Ascending aorta (tissue), 2 donors: ENCODE results near the gene OR52L1. TPM values are rescaled to one million over a fixed set of nuclear protein-coding genes. Genes with fewer than 3 reads are reported as not detected.

Experiments
- DNase-seq, 2 donors: peaks; one replicate each; pipeline ENCODE4 v3.0.0-alpha.2; 2019; ENCODE audit warnings: low spot score in 2 of 2
- H3K27ac ChIP-seq, 2 donors: fragments of 200-600 bp; sonication (generic); one replicate each; pipeline ENCODE4 v1.5.1; 2016 to 2017; ENCODE audit warnings: mild to moderate bottlenecking in 1 of 2
- H3K27me3 ChIP-seq: fragments of 200-600 bp; sonication (generic); one replicate; pipeline ENCODE4 v1.5.1; 2017
- H3K36me3 ChIP-seq, 2 donors: fragments of 200-600 bp; sonication (generic); one replicate each; pipeline ENCODE4 v1.5.1; 2016
- H3K4me1 ChIP-seq, 2 donors: fragments of 200-600 bp; sonication (generic); one replicate each; pipeline ENCODE4 v1.5.1; 2016 to 2017; ENCODE audit warnings: mild to moderate bottlenecking in 1 of 2
- H3K4me3 ChIP-seq, 2 donors: fragments of 200-600 bp; sonication (generic); one replicate each; pipeline ENCODE4 v1.5.1; 2016 to 2017; ENCODE audit warnings: mild to moderate bottlenecking in 1 of 2
- H3K9me3 ChIP-seq, 2 donors: fragments of 200-600 bp; sonication (generic); one replicate each; pipeline ENCODE4 v1.5.1; 2016
- CTCF ChIP-seq, 3 experiments: fragments of 200-600 bp in 2 of 3; fragments of 450-650 bp in 1 of 3; sonication (generic) in 2 of 3; IDR thresholded peaks; one replicate each; pipeline ENCODE4 v1.5.1; 2016 to 2019; ENCODE audit warnings: antibody characterized with exemption in 3 of 3, mild to moderate bottlenecking in 1 of 3, moderate library complexity in 1 of 3
- intact Hi-C: fragments of 100-400 bp; cut with DNase I; formaldehyde crosslinking; loops from one replicate; pipeline ENCODE4 v1.15.1; 2023
- total RNA-seq: library from RNA; depleted of rRNA; stranded (reverse); fragments of >200 nt; gene quantifications from one replicate; pipeline ENCODE4 v1.1.0, GENCODE V29; 2016

OR52L1 gene
- total RNA-seq, 1 donor from 2014 or later: not detected

GRCh38 chr11:5940748-5941147, 46.0 kb downstream of the OR52L1 start:
- no peak for TF ChIP-seq CTCF (IDR thresholded peaks at IDR 0.05)
- no peak overlapping the region for H3K27ac ChIP-seq
- H3K4me1 ChIP-seq: no peaks in the 10 kb centered on the region

DNA sequence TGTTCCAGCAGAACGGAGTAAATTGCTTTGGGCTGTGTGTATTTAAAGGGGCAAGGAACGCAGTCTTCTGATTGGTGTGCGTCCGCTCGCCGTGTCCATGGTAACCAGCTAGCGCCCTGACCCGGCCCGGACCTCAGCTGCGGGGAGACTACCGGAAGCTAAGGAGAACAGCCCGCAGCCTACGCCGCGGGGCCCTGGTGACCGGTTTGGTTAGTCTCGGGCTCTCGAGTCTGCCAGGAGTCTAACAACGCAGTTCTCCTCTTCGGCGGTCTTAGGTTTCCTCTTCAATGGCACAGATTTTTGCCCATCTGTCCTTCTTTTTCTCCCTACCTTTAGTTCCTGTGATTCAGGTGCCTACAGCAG, 48.2 kb downstream of the OR52L1 start:
- Histone ChIP-seq H3K4me1 (no peaks in the 10 kb centered on the region), H3K9me3 (no peaks in the 10 kb centered on the region), H3K4me3 (no peak overlapping the region), H3K36me3 (no peaks in the 10 kb centered on the region), H3K27me3 (no peaks in the 10 kb centered on the region), H3K27ac (no peak overlapping the region)
- no peak for DNase-seq
- no peak for TF ChIP-seq CTCF (IDR thresholded peaks at IDR 0.05)
- intact Hi-C loops: no loop called here

More at GRCh38 chr11:5940748-5941147, 46.0 kb downstream of the OR52L1 start:
- no peak for DNase-seq
- H3K27me3 ChIP-seq: no peaks in the 10 kb centered on the region
- intact Hi-C loops: no loop called here
- no peaks in the 10 kb centered on the region for H3K9me3 ChIP-seq
- no peak overlapping the region for H3K4me3 ChIP-seq
- H3K36me3 ChIP-seq: no peaks in the 10 kb centered on the region

DNA sequence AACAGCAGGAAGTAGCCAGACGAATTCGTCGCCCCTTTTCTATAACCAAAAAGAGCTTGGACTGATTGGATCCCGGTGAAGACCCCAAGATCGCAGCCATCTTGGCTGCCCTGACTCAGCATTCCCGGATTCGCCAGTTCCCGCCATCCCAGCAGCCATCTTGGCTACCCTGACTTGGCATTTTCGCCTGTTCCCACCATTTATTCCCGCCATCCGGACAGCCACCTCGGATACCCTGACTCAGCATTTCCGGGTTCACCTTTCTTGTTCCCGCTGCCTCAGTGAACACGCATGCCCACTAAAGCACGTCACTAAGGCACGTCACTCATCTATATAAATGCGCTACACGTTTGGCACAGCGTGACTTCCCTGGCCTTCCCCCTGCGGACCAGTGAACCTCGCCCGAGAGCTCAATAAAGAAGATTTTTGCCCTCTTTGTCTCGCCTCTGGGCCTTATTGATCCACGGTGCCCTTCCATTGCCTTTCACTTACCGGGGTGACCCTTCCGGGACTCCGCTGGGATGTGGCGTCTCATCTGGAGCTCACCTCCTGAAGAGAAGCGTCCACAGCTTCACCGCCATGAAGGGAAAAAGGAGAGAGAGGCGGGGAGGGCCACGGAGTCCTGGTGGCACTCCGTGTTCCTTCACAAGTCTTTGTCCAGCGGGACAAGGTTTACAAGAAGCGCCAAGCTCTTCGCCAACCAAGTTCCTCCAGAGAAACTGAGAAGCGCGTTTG, 48.8 kb downstream of the OR52L1 start:
- H3K4me1 ChIP-seq: no peaks in the 10 kb centered on the region
- no peaks in the 10 kb centered on the region for H3K36me3 ChIP-seq
- TF ChIP-seq CTCF (IDR thresholded peaks at IDR 0.05): no peak
- intact Hi-C loops: no loop called here
- no peaks in the 10 kb centered on the region for H3K9me3 ChIP-seq
- no peak overlapping the region for H3K4me3 ChIP-seq
- H3K27me3 ChIP-seq: no peaks in the 10 kb centered on the region
- DNase-seq: no peak
- no peak overlapping the region for H3K27ac ChIP-seq

Other genes with a start within 250 kb of the OR52L1 start
- not detected for gene OR52N4, start 232.7 kb downstream of the OR52L1 start, total RNA-seq
- not detected for gene OR52N5, start 203.6 kb downstream of the OR52L1 start, total RNA-seq
- gene OR52N1, start 195.7 kb downstream of the OR52L1 start, total RNA-seq: not detected
- gene OR52N2, start 178.1 kb downstream of the OR52L1 start, total RNA-seq: not detected
- gene OR52E6, start 145.1 kb downstream of the OR52L1 start, total RNA-seq: not detected
- not detected for gene OR52E8, start 129.3 kb downstream of the OR52L1 start, total RNA-seq
- not detected for gene OR52E4, start 106.4 kb downstream of the OR52L1 start, total RNA-seq
- gene OR52E5, start 93.8 kb downstream of the OR52L1 start, total RNA-seq: not detected
- gene OR56A3, start 44.7 kb downstream of the OR52L1 start, total RNA-seq: not detected
- gene OR56A5, start 18.5 kb downstream of the OR52L1 start, total RNA-seq: not detected
- gene OR56A4, start 20.0 kb upstream of the OR52L1 start, total RNA-seq: not detected
- not detected for gene OR56A1, start 43.8 kb upstream of the OR52L1 start, total RNA-seq
- gene OR56B4, start 120.7 kb upstream of the OR52L1 start, total RNA-seq: not detected
- not detected for gene OR52B2, start 183.3 kb upstream of the OR52L1 start, total RNA-seq
- not detected for gene OR52W1, start 212.2 kb upstream of the OR52L1 start, total RNA-seq
- not detected for gene C11orf42, start 218.6 kb upstream of the OR52L1 start, total RNA-seq
- gene FHIP1B, start 247.7 kb upstream of the OR52L1 start, total RNA-seq: 31.9 TPM